ENCODE data around the gene SLC9A9. TPM values are rescaled to one million over a fixed set of nuclear protein-coding genes. Genes with fewer than 3 reads are reported as not detected.

SLC9A9 gene
- total and polyA plus RNA-seq, 2 experiments from 2014 or later: 2.2 to 6.8 TPM

DNA sequence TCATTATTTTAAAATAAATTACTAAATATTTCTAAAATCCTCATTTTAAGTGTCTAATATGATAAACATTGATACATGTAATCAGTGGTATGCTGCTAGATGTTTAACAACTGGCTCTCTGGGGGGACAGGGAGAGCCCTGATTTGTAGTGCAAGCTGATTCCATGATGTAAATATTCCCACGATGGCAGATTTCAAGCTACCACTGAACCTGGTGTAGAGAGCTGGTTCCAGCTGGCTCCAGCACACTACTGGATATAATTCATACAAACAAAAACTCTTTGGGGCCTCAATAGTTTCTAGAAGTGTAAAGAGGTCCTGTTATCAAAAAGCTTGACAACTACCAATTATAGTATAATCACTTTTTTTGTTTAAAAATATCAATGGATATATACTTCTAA, 316.2 kb downstream of the SLC9A9 start:
- H3K4me1 ChIP-seq (ENCODE audit: insufficient read depth): no peaks in the 10 kb centered on the region
- no peak overlapping the region for H3K27ac ChIP-seq
- no peak overlapping the region for H2AFZ ChIP-seq
- H3K27me3 ChIP-seq: no peaks in the 10 kb centered on the region
- H3K9me3 ChIP-seq (ENCODE audit: low read depth): no peaks in the 10 kb centered on the region
- H3K4me2 ChIP-seq: no peak overlapping the region
- 77% methylated on average over 1 of the region's 1 CpG for WGBS (ENCODE audit: low lambda C conversion rate, missing lambda C conversion rate)
- H3K9me2 ChIP-seq (replicated peaks; ENCODE audit: insufficient read depth): no peaks in the 10 kb centered on the region
- H3K79me2 ChIP-seq: no peaks in the 10 kb centered on the region
- no peak for DNase-seq (ENCODE audit: low spot score)
- no peaks in the 10 kb centered on the region for H4K20me1 ChIP-seq (ENCODE audit: insufficient read depth, poor library complexity, severe bottlenecking)
- TF ChIP-seq EZH2 (IDR thresholded peaks at IDR 0.05; ENCODE audit: borderline replicate concordance) (no peak), EZH2phosphoT487 (IDR thresholded peaks at IDR 0.05; ENCODE audit: low read depth, severe bottlenecking, unreplicated experiment) (no peak)
- TF ChIP-seq, protein P1, sequence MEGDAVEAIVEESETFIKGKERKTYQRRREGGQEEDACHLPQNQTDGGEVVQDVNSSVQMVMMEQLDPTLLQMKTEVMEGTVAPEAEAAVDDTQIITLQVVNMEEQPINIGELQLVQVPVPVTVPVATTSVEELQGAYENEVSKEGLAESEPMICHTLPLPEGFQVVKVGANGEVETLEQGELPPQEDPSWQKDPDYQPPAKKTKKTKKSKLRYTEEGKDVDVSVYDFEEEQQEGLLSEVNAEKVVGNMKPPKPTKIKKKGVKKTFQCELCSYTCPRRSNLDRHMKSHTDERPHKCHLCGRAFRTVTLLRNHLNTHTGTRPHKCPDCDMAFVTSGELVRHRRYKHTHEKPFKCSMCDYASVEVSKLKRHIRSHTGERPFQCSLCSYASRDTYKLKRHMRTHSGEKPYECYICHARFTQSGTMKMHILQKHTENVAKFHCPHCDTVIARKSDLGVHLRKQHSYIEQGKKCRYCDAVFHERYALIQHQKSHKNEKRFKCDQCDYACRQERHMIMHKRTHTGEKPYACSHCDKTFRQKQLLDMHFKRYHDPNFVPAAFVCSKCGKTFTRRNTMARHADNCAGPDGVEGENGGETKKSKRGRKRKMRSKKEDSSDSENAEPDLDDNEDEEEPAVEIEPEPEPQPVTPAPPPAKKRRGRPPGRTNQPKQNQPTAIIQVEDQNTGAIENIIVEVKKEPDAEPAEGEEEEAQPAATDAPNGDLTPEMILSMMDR (IDR thresholded peaks at IDR 0.05; ENCODE audit: poor library complexity): no peak
- no peaks in the 10 kb centered on the region for H3K36me3 ChIP-seq (replicated peaks; ENCODE audit: insufficient read depth, low read depth)
- H3K4me3 ChIP-seq: no peak overlapping the region

DNA sequence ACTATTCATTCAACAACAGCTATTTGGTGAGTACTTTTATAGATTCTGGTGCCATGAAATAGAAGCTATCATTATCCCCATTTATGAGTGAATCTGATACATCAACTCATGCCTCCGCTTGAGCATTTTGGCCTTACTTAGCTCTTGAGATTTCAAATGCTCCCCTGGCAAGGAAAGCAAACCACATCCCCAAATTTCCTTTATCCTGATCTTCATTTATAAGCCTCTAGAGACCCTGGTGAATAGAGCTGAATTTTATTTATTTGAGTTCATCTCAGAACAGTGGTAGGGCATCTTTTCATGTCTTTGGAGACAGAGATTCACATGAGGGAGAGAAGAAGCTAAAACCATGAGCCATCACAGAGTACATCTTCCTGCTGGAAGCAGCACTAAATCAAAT, 317.2 kb downstream of the SLC9A9 start:
- Histone ChIP-seq H3K27me3 (no peaks in the 10 kb centered on the region), H3K4me2 (no peak overlapping the region), H3K9me2 (replicated peaks; ENCODE audit: insufficient read depth) (no peaks in the 10 kb centered on the region), H3K79me2 (no peaks in the 10 kb centered on the region), H3K9me3 (ENCODE audit: low read depth) (no peaks in the 10 kb centered on the region), H3K4me1 (ENCODE audit: insufficient read depth) (no peaks in the 10 kb centered on the region), H3K36me3 (replicated peaks; ENCODE audit: insufficient read depth, low read depth) (no peaks in the 10 kb centered on the region), H3K27ac (no peak overlapping the region), H2AFZ (no peak overlapping the region), H4K20me1 (ENCODE audit: insufficient read depth, poor library complexity, severe bottlenecking) (no peaks in the 10 kb centered on the region), H3K4me3 (no peak overlapping the region)
- 74% methylated on average over 1 of the region's 1 CpG for WGBS (ENCODE audit: low lambda C conversion rate, missing lambda C conversion rate)
- no peak for DNase-seq (ENCODE audit: low spot score)
- TF ChIP-seq EZH2 (IDR thresholded peaks at IDR 0.05; ENCODE audit: borderline replicate concordance) (no peak), EZH2phosphoT487 (IDR thresholded peaks at IDR 0.05; ENCODE audit: low read depth, severe bottlenecking, unreplicated experiment) (no peak)
- TF ChIP-seq, protein P1 (IDR thresholded peaks at IDR 0.05; ENCODE audit: poor library complexity): no peak

DNA sequence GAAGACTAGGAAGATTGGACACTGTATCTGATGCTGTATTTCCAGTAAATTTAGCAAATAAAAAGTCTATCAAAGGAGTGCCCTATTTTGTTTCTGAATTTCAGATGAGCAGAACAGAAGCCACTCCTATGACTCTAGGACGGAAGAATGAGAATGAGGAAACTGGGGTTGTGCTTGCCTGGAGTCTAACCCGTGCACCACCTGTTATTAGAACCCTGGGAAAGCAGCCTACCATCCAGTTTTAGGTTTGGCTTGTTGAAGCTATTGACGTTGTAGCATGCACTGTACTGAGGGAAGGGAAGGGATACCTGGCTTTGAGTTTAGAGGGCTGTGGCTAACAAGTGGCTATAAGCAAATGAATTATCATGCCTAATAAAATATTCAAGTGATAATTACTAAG, 318.5 kb downstream of the SLC9A9 start:
- Histone ChIP-seq H3K4me2 (no peak overlapping the region), H3K27ac (no peak overlapping the region), H3K9me2 (replicated peaks; ENCODE audit: insufficient read depth) (no peaks in the 10 kb centered on the region), H3K36me3 (replicated peaks; ENCODE audit: insufficient read depth, low read depth) (no peaks in the 10 kb centered on the region), H3K4me3 (no peak overlapping the region), H3K9me3 (ENCODE audit: low read depth) (no peaks in the 10 kb centered on the region), H3K27me3 (no peaks in the 10 kb centered on the region), H3K4me1 (ENCODE audit: insufficient read depth) (no peaks in the 10 kb centered on the region), H3K79me2 (no peaks in the 10 kb centered on the region), H2AFZ (no peak overlapping the region), H4K20me1 (ENCODE audit: insufficient read depth, poor library complexity, severe bottlenecking) (no peaks in the 10 kb centered on the region)
- no peak for DNase-seq (ENCODE audit: low spot score)
- 97% methylated on average over 3 of the region's 3 CpGs for WGBS (ENCODE audit: low lambda C conversion rate, missing lambda C conversion rate)
- TF ChIP-seq, protein P1 (IDR thresholded peaks at IDR 0.05; ENCODE audit: poor library complexity): no peak
- TF ChIP-seq EZH2 (IDR thresholded peaks at IDR 0.05; ENCODE audit: borderline replicate concordance) (no peak), EZH2phosphoT487 (IDR thresholded peaks at IDR 0.05; ENCODE audit: low read depth, severe bottlenecking, unreplicated experiment) (no peak)

DNA sequence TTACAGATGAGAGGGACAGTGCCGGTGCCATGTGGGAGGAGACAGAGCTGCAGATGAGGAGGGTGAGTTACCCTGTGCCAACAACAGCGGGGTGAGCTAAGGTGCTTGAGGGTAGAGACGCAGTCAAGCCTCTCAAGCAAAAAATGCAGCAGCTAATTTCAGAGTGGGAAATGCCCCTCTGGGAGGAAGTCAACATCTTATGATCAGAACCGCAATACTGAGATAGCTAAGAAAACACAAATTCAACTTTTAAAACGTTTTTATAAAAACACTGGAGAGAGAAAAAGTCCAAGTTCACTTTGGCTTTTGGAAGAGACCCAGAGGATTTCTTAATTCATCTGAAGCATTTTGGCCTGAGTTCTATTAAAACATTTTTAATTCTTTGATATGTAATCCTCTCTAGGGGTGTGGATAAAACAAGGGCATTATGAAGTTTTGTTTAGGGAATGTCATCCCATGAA, 319.2 kb downstream of the SLC9A9 start:
- Histone ChIP-seq H3K4me2 (no peak overlapping the region), H4K20me1 (ENCODE audit: insufficient read depth, poor library complexity, severe bottlenecking) (no peaks in the 10 kb centered on the region), H3K9me2 (replicated peaks; ENCODE audit: insufficient read depth) (no peaks in the 10 kb centered on the region), H3K4me1 (ENCODE audit: insufficient read depth) (no peaks in the 10 kb centered on the region), H3K9me3 (ENCODE audit: low read depth) (no peaks in the 10 kb centered on the region), H3K27ac (no peak overlapping the region), H3K36me3 (replicated peaks; ENCODE audit: insufficient read depth, low read depth) (no peaks in the 10 kb centered on the region), H3K4me3 (no peak overlapping the region), H3K79me2 (no peaks in the 10 kb centered on the region), H2AFZ (no peak overlapping the region), H3K27me3 (no peaks in the 10 kb centered on the region)
- WGBS (ENCODE audit: low lambda C conversion rate, missing lambda C conversion rate): 74% methylated on average over 5 of the region's 5 CpGs
- DNase-seq (ENCODE audit: low spot score): no peak
- no peak for TF ChIP-seq EZH2 (IDR thresholded peaks at IDR 0.05; ENCODE audit: borderline replicate concordance)
- TF ChIP-seq, protein P1 (IDR thresholded peaks at IDR 0.05; ENCODE audit: poor library complexity): no peak
- TF ChIP-seq EZH2phosphoT487 (IDR thresholded peaks at IDR 0.05; ENCODE audit: low read depth, severe bottlenecking, unreplicated experiment): no peak
